Adrenal gland (tissue), 5 donors: Measurements from ENCODE around the gene DIRAS2.

Source experiments
- POLR2A ChIP-seq, 2 donors: fragments of 450-650 bp; IDR thresholded peaks; one replicate each; pipeline ENCODE4 v1.6.1; 2017; ENCODE audit warnings: antibody characterized with exemption in 2 of 2, mild to moderate bottlenecking in 2 of 2, moderate library complexity in 1 of 2
- TF ChIP-seq, protein P1 (sequence below), 6 experiments: fragments of 450-650 bp in 4 of 6; fragments of 200-600 bp in 2 of 6; sonication (generic) in 1 of 6; IDR thresholded peaks; 1 replicate in 5 of 6; 2 replicates in 1 of 6; pipeline versions ENCODE4 v1.5.1 to v1.8.0; 2016 to 2021; ENCODE audit warnings: antibody characterized with exemption in 6 of 6, mild to moderate bottlenecking in 2 of 6, moderate library complexity in 1 of 6
- donor health status: DM: no; HTN: no; CAD: no.

DNA sequence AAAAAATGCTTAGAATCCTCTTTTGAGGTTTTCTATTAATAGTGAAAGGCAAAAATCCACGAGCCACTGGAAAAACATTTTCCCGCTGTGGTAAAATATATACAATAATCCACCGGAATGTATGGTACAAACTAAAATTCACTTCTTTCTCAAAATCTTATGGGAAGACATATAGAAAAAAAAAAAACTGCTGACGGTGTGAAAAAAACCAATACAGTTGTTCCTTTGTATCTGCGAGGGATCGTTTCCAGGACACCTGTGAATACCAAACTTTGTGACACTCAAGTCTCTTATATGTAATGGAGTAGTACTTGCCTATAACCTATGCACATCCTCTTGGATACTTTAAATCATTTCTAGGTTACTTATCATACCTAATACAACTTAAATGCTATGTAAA is 13.3 kb downstream of the DIRAS2 start:
- TF ChIP-seq, protein P1, sequence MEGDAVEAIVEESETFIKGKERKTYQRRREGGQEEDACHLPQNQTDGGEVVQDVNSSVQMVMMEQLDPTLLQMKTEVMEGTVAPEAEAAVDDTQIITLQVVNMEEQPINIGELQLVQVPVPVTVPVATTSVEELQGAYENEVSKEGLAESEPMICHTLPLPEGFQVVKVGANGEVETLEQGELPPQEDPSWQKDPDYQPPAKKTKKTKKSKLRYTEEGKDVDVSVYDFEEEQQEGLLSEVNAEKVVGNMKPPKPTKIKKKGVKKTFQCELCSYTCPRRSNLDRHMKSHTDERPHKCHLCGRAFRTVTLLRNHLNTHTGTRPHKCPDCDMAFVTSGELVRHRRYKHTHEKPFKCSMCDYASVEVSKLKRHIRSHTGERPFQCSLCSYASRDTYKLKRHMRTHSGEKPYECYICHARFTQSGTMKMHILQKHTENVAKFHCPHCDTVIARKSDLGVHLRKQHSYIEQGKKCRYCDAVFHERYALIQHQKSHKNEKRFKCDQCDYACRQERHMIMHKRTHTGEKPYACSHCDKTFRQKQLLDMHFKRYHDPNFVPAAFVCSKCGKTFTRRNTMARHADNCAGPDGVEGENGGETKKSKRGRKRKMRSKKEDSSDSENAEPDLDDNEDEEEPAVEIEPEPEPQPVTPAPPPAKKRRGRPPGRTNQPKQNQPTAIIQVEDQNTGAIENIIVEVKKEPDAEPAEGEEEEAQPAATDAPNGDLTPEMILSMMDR (IDR thresholded peaks at IDR 0.05) = no peak
- no peak for TF ChIP-seq POLR2A (IDR thresholded peaks at IDR 0.05)
